GM18502 (cell line): Measurements from ENCODE around the gene AREL1.

ENCODE experiments used
- ATAC-seq: cut with Tn5 transposase; IDR thresholded peaks from one replicate; pipeline ENCODE4 v1.9.1; 2021; ENCODE audit warnings: mild to moderate bottlenecking; ENCODE audit not compliant: unreplicated experiment, poor library complexity

The AREL1 gene

DNA sequence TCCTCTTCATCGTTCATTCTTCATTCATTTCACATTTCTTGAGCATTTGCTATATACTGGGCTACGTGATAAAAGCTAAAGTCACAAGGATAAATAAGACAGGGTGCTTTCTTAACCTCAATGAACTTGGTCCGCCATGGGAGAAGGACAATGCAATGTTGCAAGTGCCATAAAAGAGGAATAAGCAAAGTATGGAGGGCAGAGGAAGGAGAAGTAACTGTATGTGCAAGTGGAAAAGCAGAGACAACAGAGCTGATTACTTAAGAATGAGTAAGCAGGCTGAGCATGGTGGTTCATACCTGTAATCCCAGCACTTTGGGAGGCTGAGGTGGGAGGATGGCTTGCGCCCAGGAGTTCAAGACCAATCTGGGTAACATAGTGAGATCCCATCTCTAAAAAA is 14.4 kb downstream of the AREL1 start:
- ATAC-seq: no peak

DNA sequence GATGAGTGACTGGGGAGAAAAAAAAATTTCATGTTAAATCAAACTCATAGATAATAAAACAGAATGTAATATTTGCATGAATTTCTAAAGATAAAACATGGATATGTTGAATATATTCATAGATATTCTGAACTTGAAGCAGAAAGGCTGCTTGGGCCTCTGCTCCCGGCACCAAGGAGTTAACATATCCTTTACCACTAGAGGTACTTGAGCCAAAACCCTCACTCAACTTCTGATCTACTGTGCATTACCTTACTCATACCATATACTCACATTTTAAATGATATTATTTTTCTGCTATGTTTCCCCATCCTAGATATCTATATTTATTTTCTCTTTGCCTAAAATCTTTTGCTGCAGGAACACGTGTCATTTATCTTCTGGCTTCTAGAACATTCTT is 14.9 kb downstream of the AREL1 start:
- ATAC-seq: no peak

DNA sequence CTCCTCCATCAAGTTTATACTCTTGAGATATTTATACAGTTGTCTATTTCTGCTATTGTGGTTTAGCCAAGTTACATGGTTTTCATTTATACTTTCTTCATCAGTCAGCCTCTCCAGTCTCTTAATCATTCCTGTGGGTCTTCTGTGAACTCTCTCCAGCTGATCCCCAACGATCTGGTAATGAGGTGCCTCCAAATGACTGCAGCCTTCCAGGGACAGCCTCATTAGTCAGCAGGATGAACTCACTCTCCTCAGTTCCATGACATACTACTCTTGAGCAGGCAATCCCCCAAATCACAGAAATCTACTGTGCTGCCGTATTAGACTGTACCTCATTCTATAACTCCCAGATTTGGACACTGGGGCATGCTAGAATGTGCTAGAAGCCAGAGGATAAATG is 15.3 kb downstream of the AREL1 start:
- ATAC-seq: no peak

DNA sequence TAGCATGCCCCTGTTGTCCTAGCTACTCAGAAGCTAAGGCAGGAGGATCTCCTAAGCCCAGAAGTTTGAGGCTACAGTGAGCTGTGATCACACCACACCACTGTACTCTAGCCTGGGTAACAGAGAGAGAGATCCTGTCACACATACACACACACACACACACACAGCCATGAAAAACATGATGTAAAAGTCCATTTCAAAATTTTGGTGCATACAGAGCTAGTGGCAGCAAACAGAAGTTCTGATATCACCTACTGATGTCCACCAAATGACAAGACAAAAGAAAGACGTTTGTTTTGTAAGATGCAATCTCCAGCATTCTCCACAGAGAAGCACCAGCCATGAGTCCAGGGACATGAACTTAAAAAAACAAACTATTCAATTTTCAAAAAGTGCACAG is 15.9 kb downstream of the AREL1 start:
- ATAC-seq: no peak

DNA sequence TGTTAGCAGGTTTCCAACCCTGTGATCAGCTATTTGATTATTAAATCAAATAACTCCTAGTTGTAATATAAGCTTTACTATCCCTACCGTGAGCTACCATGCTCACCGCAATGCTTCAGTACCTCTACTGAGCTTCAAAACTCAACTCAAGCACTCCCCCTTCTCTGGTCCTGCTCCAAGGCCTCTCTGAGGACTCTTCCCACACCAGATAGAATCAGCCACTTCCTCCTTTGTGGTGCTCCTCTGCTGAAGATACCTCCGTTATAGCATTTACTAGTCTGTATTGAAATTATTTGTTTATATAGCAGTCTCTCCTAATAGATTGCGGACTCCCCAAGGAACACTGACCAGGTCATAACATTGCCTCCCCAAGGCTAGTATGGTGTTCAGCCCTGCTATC is 17.5 kb downstream of the AREL1 start:
- ATAC-seq: no peak

DNA sequence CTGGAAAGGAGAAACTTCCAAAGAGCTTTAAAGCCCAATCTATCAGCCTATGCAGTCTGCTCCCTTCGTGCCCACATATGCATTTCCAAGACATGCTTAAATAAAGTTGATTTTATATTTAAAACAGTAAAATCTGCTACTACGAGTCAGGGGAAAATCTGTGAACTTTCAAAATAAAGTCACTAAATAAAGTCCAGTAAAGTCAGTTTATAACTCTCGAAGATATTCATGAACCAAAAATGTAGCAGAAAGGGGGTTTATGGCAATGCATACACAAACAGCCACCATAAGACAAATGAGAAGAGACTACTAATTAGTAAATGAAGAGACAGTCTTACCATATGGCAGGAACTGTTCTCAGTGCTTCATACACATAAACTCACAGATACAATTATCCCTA is 19.7 kb downstream of the AREL1 start:
- ATAC-seq: no peak

DNA sequence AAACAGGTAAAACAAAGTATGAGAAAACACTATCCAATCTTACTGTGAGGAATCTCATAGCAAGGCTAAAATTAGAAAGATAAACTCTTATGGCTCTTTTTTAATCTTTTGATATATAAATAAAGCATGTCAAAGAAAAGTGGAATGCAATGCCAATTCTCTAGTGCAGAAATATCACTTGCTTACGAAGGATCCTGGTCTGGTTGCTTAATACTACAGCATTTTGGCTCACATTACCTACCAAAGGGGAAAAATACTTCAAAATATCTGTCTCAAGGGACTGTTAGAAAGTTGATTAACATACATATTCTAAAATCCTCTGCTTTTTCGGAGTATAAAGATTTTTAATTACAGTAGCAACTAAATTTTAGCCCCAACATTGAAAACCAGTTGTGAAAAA is 21.4 kb downstream of the AREL1 start:
- ATAC-seq: no peak

DNA sequence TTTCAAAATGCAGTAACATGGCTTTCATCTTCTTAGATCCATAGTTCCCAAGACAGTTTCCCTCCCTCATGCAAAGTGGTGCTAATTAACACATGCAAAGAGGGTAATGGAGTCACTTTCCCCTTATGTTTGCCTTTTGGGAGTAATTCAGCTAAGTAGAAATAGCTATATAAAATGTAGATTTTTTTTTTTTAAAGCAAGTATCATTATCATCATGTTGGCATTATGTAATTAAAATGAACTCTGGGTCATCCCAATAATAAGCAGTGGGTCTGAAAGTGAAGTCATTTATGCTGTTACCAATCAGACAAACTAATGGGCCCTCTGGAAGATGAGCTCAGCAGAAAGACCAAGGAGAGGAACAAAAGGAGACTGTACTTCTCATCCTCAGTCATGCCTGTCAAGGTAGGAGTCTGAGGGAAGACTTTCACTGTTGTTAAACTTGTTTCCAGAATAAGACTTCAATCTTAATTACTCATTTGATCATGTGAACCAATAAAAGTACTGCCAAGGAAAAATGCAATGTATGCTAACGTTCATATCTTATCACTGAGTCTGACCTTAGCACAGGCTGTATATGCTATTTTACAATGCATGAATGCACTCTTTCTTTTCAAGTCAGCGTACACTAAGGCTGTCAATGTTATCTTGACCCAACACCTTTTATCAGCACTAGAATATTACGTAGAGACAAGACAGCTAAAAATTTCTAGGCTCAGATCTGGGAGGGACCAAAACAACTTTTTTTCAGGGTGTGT is 26.8 kb downstream of the AREL1 start:
- no peak for ATAC-seq

DNA sequence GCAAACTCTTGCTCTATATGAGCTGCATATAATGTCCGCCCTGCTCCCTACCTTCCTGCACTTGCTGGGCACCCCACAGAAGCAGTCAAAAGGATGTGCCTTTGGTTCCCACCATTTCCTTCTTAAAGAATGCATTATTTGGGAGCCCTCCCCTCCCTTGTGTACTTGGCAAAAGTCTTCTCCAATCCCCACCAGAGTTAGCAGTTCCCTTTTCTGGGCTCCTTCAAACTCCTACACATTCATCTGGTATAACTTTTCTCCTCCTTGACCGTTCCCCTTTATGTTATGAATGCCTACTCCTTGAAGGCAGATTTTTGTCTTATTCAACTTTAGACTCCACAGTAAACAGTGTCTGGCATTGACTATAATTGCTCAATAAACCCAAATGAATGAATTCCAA is 27.8 kb downstream of the AREL1 start:
- no peak for ATAC-seq

DNA sequence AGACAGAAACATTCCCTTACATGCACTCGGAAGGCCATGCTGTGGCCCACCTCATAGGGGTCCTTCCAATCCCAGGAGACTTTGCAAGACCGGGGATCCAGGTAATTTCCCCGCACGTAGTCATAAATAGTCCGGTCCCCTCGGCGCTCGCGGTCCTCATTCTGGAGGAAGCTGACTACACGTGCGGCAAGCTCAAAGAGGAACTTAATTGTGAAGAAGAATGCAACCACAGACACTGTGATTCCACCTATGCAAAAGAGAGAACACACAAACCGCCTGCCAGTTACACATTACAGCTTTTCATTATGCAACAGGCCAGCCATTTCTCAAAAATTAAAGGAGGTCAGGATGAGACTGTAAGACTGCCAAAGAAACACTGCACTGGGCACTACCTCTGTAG is 28.4 kb downstream of the AREL1 start:
- no peak for ATAC-seq

DNA sequence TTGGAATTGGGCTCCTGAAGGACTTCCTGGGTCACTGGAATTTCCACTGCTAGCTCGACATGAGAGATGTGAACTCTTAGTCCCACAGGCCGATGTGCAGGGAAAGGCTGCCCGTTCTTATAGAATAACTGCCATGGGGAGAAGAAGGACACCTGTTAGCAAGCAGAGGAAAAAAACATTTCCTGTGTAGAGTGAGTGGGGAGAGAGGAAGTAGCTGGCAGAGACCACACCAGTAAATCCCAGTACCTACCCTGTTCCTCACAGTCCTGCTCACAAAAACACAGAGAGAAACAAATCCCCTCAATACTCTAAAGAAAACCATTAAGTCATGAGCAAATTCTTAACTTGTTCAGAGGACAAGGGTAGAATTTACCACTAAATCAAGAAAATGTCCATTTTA is 29.5 kb downstream of the AREL1 start:
- no peak for ATAC-seq

DNA sequence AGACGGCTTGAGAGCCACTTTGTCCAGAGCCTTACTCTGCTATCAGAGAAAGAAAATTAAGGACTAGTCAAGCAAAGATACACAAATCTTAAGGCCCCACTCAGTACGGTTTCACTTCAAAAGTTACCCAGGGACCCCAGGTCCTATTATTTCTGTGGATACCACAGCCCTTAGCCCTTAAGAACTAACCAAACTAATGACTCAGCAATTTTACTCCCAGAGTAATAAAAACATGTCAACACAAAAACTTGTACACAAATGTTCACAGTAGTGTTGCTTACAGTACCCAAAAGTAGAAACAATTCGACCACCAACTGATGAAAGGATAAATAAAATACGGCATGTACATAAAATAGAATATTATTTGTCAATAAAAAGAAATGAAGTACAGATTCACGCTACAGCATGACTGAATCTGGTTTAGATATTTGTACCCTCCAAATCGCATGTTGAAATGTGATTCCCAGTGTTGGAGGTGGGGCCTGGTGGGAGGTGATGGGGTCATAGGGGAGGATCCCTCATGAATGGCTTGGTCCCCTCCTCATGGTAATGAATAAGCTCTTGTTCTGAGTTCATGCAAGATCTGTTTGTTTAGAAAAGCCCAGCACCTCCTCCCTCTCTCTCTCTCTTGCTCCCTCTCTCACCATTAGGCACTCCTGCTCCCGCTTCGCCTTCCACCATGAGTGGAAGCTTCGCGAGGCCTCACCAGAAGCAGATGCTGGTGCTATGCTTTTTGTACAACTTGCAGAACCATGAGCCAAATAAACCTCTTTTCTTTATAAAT is 30.5 kb downstream of the AREL1 start:
- ATAC-seq: no peak

DNA sequence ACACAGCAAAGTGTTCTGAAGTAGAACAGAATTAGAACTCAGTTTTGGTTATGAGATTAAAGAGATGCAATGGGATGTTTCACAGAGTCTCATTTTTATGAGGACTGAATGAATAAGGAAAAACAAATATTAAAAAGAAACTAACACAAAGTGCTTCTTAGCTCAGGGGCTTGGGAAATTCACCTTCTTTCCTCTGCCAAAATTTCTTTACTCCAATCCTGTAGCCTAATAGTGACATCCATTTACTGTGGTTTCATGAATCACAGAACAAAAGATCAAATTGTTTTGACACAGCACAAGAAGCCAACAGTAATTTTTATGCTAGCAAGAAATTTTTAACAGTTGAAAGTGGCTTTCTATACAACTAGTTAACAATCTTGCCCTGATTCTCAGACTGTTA is 37.7 kb downstream of the AREL1 start:
- ATAC-seq: no peak

DNA sequence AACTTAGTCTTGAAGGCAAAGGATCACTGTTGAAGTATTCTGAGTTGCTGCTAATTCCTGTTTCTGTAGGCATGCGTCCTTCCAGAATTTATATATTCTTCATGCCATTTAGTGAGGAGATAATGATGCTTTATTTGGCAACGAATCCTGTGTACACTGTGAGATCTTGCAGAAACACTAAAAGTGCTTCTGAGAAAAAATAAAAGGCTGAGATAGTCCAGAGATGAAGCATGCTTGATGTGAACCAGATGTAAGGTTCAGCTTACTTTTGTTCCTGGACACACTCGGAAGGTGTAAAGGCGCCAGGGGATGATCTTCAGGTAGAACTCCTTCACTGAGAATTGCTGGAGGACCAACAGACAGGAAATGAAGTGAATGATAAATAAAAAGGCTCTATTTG is 39.1 kb downstream of the AREL1 start:
- no peak for ATAC-seq

DNA sequence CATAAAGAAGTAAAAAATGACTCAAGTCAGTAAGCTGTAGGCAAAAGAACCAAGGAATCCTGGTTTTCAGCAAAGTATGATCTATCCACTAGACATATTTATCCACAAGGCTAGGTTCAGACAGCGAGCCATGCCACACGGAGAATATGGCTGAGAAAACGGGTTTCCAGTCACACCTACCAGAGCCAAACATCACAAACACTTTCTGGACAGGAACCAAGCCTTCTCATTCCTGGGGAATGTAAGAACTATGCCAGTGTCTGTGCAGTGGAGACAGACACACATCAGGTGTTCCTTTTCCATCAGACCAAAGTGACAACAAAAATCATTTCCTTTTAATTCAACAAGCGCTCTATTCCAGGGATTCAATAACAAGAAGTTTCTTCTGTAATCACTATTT is 41.1 kb downstream of the AREL1 start:
- ATAC-seq: no peak

DNA sequence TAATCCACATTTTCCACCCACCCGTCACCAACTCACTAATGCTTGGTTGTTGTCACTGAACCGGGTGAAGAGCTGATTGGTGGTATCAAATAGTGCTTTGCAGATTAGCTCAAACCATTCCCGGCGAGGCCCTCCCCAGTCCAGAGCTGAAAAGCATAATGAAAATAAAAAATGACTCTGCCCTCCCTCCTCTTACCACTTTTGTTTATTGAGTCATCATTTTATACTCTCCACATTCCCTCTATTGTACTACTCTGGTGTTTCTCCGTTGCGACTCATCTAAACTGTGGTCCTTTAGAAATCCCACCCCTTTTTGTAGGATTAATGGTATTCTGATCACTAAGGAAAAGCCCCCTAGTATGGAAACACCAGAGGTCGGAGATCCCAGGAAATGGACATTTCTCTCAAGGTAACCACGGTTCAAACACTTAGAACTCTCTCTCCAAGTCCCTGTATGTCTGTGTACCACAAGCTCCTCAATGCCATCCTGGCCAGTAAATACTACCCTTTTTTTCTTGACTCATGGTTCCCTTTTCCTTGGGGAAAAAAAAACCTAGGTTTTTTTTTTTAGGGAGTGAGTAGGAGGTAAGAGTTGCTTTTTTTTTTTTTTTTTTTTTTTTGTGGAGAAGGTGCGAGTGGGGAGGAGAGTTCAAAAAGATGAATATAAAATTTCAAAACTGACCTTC is 42.0 kb downstream of the AREL1 start:
- no peak for ATAC-seq

DNA sequence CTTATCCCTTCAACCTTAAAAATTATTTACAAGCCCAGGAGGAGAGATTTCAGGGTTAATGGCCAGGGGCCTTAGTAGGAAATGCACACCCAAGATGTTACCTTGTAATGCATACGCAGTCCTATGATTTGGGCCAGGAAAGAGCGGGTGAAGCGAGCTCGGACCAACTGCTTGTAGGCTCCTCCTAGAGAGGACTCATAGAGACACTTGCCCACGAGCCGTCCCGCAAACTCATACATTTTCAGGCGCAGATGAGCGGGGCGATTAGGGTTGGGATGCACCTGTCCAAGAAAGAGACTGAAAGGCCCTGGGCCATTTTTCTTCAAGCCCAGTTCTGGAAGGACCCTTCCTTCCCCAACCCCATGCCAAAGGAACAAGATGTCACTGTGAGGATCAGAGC is 43.0 kb downstream of the AREL1 start:
- no peak for ATAC-seq

DNA sequence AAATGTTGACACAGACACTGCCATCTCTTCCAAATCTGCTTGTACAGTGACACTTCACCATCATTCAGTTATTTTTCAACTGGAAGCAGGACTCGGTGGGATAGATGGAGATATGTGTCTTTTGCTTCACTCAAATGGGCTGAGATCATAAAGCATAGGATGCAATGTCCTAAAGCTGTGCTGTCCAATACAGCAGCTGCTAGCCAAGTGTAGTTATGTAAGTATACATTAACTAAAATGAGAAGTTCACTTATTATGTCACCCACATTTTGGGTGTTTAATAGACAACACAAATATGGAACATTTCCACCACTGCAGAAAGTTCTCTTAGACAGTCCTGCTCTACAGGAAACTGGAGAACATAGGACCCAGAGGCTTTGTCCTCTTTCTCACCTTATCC is 43.6 kb downstream of the AREL1 start:
- ATAC-seq: no peak

DNA sequence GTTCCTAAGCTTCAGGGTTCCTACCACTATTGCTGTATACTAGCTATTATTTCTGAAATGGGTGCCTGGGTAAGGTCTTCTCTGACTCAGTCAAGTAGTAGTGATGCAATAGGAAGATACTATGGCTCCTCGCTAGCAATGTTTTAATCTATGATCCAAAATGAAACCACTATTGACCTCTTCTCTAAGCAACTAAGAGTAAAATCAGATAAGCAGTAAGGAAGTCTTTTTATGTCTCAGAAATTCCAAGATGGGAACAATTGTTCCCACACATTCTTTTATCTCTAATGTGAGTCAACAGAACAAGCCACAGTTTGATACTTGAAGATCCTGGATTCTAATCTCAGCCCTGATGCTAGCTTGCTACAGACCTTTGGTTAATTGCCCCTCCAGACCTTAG is 45.1 kb downstream of the AREL1 start:
- ATAC-seq: no peak

DNA sequence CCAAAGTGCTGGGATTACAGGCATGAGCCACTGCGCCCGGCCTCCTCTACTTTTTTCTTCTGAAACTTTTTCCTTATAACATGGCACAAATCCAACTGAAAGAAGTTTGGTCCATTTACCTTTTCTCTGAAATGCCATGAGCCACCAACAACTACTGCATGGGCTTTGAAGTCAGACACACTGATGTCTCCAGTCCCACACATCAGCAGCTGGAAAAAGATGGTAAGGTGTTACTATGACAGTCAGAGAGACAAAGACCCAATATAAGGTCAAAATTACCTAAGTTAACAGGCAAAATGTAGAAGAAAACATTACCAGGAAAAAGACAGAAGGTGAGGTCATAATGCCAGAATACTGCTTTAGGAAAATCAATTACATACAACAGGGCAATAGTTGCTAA is 48.2 kb downstream of the AREL1 start:
- ATAC-seq: no peak

DNA sequence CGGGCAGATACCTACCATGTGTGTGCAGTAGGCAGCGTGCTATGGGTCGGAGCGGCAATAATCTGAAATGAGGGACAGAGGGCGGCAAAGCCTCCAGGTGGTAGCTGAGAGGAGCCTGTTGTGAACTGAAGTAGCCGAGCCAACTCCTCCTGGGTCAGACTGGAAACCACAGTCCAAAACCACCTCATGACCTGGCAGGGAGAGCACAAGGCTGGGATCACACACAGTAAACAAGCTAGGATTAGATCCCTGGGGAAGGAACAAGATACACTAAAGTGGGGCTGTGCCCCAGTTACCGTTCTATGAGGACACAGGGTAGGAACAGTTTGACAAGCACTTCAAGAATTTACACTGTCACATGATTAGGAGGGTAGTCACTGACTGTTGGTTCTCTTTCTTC is 49.0 kb downstream of the AREL1 start:
- no peak for ATAC-seq
